Measurements from ENCODE around the gene MIS12. TPM values are rescaled to one million over a fixed set of nuclear protein-coding genes. Genes with fewer than 3 reads are reported as not detected.

Gene MIS12
- total and polyA plus RNA-seq, 2 of the 8 experiments (the other 6 are each of a cell fraction or from before 2014, with no cell fraction given): 9.5 to 25.6 TPM

DNA sequence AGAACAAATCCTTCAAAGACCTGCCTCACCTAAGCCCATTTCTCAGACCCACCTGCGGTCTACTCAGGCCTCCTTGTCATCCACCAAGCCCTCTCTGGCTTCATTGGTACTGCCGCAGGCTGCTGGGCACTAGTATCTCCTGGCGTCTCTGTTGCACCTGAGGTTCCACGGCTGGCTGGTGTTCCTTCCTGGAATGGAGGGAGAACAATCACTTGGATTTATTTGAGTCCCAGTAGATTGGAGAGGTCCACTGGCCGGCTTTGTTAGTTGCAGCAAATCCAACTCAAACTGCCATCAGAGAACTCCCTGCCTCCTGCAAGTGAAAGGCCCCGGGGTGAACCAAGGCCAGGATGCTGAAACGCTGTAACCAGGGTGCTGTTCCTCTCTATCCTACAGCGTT, 15.3 kb downstream of the MIS12 start:
- Histone ChIP-seq H3K4ac (replicated peaks; ENCODE audit: insufficient read length, low read depth, low read length) (no peak overlapping the region), H3K4me2 (ENCODE audit: insufficient read depth in 1 of 2, low read depth in 2 of 2, low read length in 2 of 2) (peak overlapping the region; percentile 86 to 98; a peak in 2 of 4 replicates), H2BK5ac (ENCODE audit: low read depth, low read length) (no peak overlapping the region), H4K8ac (ENCODE audit: extremely low read depth, insufficient read depth, low read length) (no peak overlapping the region; the same call in 1 of the 2 replicates), H3K36me3 (ENCODE audit: control insufficient read depth in 2 of 4, insufficient read depth in 4 of 4, low read length in 3 of 4) (no peaks in the 10 kb centered on the region), H2BK20ac (ENCODE audit: low read length) (no peak overlapping the region), H4K5ac (ENCODE audit: insufficient read length, low read depth, low read length) (no peak overlapping the region), H2BK12ac (ENCODE audit: low read depth, low read length) (no peak overlapping the region), H2AFZ (ENCODE audit: low read length) (no peak overlapping the region), H3K27me3 (replicated peaks in 1 of 4; ENCODE audit: control insufficient read depth in 3 of 4, extremely low read depth in 1 of 4, insufficient read depth in 3 of 4, low read length in 3 of 4) (peaks cover 7 to 39% (median 25%) of the 10 kb centered on the region in 4 experiments), H4K91ac (replicated peaks; ENCODE audit: insufficient read length, low read length) (no peak overlapping the region), H3K56ac (replicated peaks; ENCODE audit: insufficient read length, low read depth, low read length) (no peak overlapping the region), H2AK5ac (ENCODE audit: low read depth, low read length) (no peak overlapping the region), H3K4me1 (replicated peaks in 1 of 4; ENCODE audit: control insufficient read depth in 3 of 4, insufficient read depth in 4 of 4, low read length in 3 of 4) (peaks cover 0 to 8% (median 4%) of the 10 kb centered on the region in 4 experiments; a peak in 3 of 7 replicates), H3K23me2 (ENCODE audit: low read depth, low read length) (peaks cover 17% of the 10 kb centered on the region; the same call in 1 of the 2 replicates), H3K23ac (ENCODE audit: insufficient read length) (no peak overlapping the region), H3K14ac (ENCODE audit: insufficient read length) (no peak overlapping the region), H2BK15ac (ENCODE audit: low read length) (no peak overlapping the region), H2BK120ac (replicated peaks; ENCODE audit: low read depth, low read length) (no peak overlapping the region), H3K9me3 (ENCODE audit: insufficient read depth in 2 of 2, low read depth in 1 of 2, low read length in 1 of 2) (no peaks in the 10 kb centered on the region), H3K27ac (ENCODE audit: low read depth, low read length) (no peak overlapping the region), H3K18ac (ENCODE audit: extremely low read depth, low read length) (no peak overlapping the region), H3K4me3 (ENCODE audit: extremely low read depth in 1 of 4, insufficient read depth in 2 of 4, low read depth in 3 of 4, low read length in 4 of 4) (0 out of 8 replicates have a peak overlapping the region, but pooled peaks of 2 of the 4 experiments have one; percentile 11 to 17), H4K20me1 (replicated peaks in 1 of 2; ENCODE audit: control insufficient read depth in 1 of 2, insufficient read depth in 2 of 2, low read length in 2 of 2) (peaks cover 0 to 2% of the 10 kb centered on the region in 2 experiments), H3K79me1 (ENCODE audit: low read depth, low read length) (no peaks in the 10 kb centered on the region), H3K9ac (replicated peaks in 1 of 4; ENCODE audit: extremely low read depth in 1 of 4, low read depth in 3 of 4, low read length in 3 of 4) (no peak overlapping the region; a peak in 1 of 7 replicates), H3K79me2 (ENCODE audit: control insufficient read depth in 1 of 2, insufficient read depth in 2 of 2, low read length in 2 of 2) (no peaks in the 10 kb centered on the region)
- DNase-seq (ENCODE audit: low read depth in 1 of 2, low spot score in 2 of 2) (no peak), FAIRE-seq (no peak)
- ChIA-PET CTCF (ENCODE audit: partially characterized antibody) (interaction anchor here (0.9 kb wide), 1 partner anchor 41 kb away, joined by 3 read pairs; no protein-coding TSS in a partner anchor), POLR2A (ENCODE audit: partially characterized antibody) (interaction anchor here (2.8 to 4.1 kb wide), 2 partner anchors 14 to 34 kb away, joined by 16 to 69 read pairs; partner anchors contain the start of genes DERL2, DHX33 and MIS12)
- 84% methylated on average over 8 of the region's 8 CpGs; no CpG with 5 or more reads in 1 of the 2 experiments for WGBS, 2 experiments (ENCODE audit: extremely low coverage in 1 of 2, insufficient coverage in 1 of 2, insufficient read length in 1 of 2, insufficient replicate concordance in 2 of 2, low coverage in 1 of 2, low lambda C conversion rate in 2 of 2, missing lambda C conversion rate in 1 of 2)
- TF ChIP-seq PHF8 (conservative IDR thresholded peaks at IDR 0.05; ENCODE audit: low read depth, low read length) (no peak), JUN (IDR thresholded peaks at IDR 0.05; ENCODE audit: low read depth, low read length) (no peak), NANOG (IDR thresholded peaks at IDR 0.05; ENCODE audit: insufficient read depth, low read depth, low read length, poor library complexity, severe bottlenecking) (no peak), KDM5A (IDR thresholded peaks at IDR 0.05; ENCODE audit: low read length) (no peak), RNF2 (IDR thresholded peaks at IDR 0.05; ENCODE audit: borderline replicate concordance, low read depth, low read length, missing control alignments, poor library complexity, severe bottlenecking) (no peak), GABPA (IDR thresholded peaks at IDR 0.05; ENCODE audit: borderline replicate concordance, insufficient read depth, low read length) (no peak), HDAC2 (IDR thresholded peaks at IDR 0.05; ENCODE audit: borderline replicate concordance in 1 of 2, low read depth in 2 of 2, low read length in 2 of 2) (no peak)
